WTC11 (cell line): ENCODE data around the gene EHD4. TPM values are rescaled to one million over a fixed set of nuclear protein-coding genes. Genes with fewer than 3 reads are reported as not detected.

Experiments
- ATAC-seq: fragments of 200-7000 bp; cut with Tn5 transposase; 2 replicates; pipeline ENCODE4 v1.10.0; 2021; ENCODE audit warnings: mild to moderate bottlenecking, moderate library complexity
- CTCF ChIA-PET: fragments of 300-600 bp; sonication (Branson Sonifier 250); formaldehyde crosslinking; loops from one replicate; lab custom pipeline; 2021; ENCODE audit warnings: antibody characterized with exemption; lab: Charles Lee
- POLR2A ChIA-PET: fragments of 350-600 bp; sonication (Branson Sonifier 250); formaldehyde crosslinking; loops from one replicate; lab custom pipeline; 2021; ENCODE audit warnings: antibody characterized with exemption; lab: Charles Lee
- DNase-seq: peaks from one replicate; pipeline ENCODE4 v3.0.0; 2021; ENCODE audit warnings: low spot score
- H3K27ac Mint-ChIP-seq: 2 replicates; pipeline ENCODE4 v1.8.0; 2021; ENCODE audit warnings: mixed read lengths
- H3K27me3 Mint-ChIP-seq: 2 replicates; pipeline ENCODE4 v1.8.0; 2021; ENCODE audit warnings: low read depth, mild to moderate bottlenecking, moderate library complexity, mixed read lengths
- H3K36me3 Mint-ChIP-seq: 2 replicates; pipeline ENCODE4 v1.8.0; 2021; ENCODE audit warnings: mixed read lengths
- H3K4me1 Mint-ChIP-seq: 2 replicates; pipeline ENCODE4 v1.8.0; 2022; ENCODE audit warnings: mixed read lengths
- H3K4me3 Mint-ChIP-seq: 2 replicates; pipeline ENCODE4 v1.8.0; 2021; ENCODE audit warnings: mild to moderate bottlenecking, moderate library complexity, mixed read lengths
- H3K9me3 Mint-ChIP-seq: 2 replicates; pipeline ENCODE4 v1.8.0; 2021; ENCODE audit warnings: mixed read lengths
- CDX4 ChIP-seq: fragments of 250-450 bp; sonication (Bioruptor Pico); IDR thresholded peaks from 2 replicates; pipeline ENCODE4 v1.9.0; 2021; ENCODE audit warnings: moderate library complexity, mild to moderate bottlenecking, inconsistent platforms, borderline replicate concordance
- CREB1 ChIP-seq: sonication (generic); formaldehyde crosslinking; IDR thresholded peaks from 2 replicates; pipeline ENCODE4 v1.8.0; 2023; ENCODE audit warnings: mild to moderate bottlenecking, missing genetic modification reagents
- CTCF ChIP-seq: fragments of 200-600 bp; IDR thresholded peaks from 2 replicates; pipeline ENCODE4 v1.8.0; 2022; ENCODE audit warnings: antibody characterized with exemption
- E2F4 ChIP-seq: sonication (generic); formaldehyde crosslinking; IDR thresholded peaks from 2 replicates; pipeline ENCODE4 v1.8.1; 2022; ENCODE audit warnings: low read depth, mild to moderate bottlenecking, moderate library complexity, missing genetic modification reagents, borderline replicate concordance
- ELF4 ChIP-seq: sonication (generic); formaldehyde crosslinking; IDR thresholded peaks from 2 replicates; pipeline ENCODE4 v1.8.1; 2022; ENCODE audit warnings: low read depth, mild to moderate bottlenecking, moderate library complexity, missing genetic modification reagents
- ERG ChIP-seq: fragments of 250-450 bp; sonication (Bioruptor Pico); IDR thresholded peaks from 2 replicates; pipeline ENCODE4 v1.8.0; 2021; ENCODE audit warnings: mild to moderate bottlenecking
- FOXJ3 ChIP-seq: sonication (generic); formaldehyde crosslinking; IDR thresholded peaks from 2 replicates; pipeline ENCODE4 v1.9.0; 2021; ENCODE audit warnings: missing genetic modification reagents, mild to moderate bottlenecking, borderline replicate concordance
- FOXP1 ChIP-seq: sonication (generic); formaldehyde crosslinking; IDR thresholded peaks from 2 replicates; pipeline ENCODE4 v1.8.0; 2022; ENCODE audit warnings: missing genetic modification reagents, mild to moderate bottlenecking, moderate library complexity, borderline replicate concordance
- HMGA2 ChIP-seq: fragments of 250-450 bp; sonication (Bioruptor Pico); IDR thresholded peaks from 2 replicates; pipeline ENCODE4 v1.4.0; 2021; ENCODE audit warnings: mild to moderate bottlenecking, moderate library complexity
- JUN ChIP-seq: sonication (generic); formaldehyde crosslinking; IDR thresholded peaks from 2 replicates; pipeline ENCODE4 v1.8.0; 2023; ENCODE audit warnings: mild to moderate bottlenecking, missing genetic modification reagents
- MLX ChIP-seq: sonication (generic); formaldehyde crosslinking; IDR thresholded peaks from 2 replicates; pipeline ENCODE4 v1.8.1; 2023; ENCODE audit warnings: mild to moderate bottlenecking, missing genetic modification reagents, moderate library complexity
- NFYB ChIP-seq: sonication (generic); formaldehyde crosslinking; conservative IDR thresholded peaks from 2 replicates; pipeline ENCODE4 v1.8.0; 2022; ENCODE audit warnings: low read depth, missing genetic modification reagents
- OVOL2 ChIP-seq: fragments of 250-450 bp; sonication (Bioruptor Pico); IDR thresholded peaks from 2 replicates; pipeline ENCODE4 v1.9.0; 2021; ENCODE audit warnings: mild to moderate bottlenecking, borderline replicate concordance
- SOX15 ChIP-seq: fragments of 250-450 bp; sonication (Bioruptor Pico); IDR thresholded peaks from 2 replicates; pipeline ENCODE4 v1.9.0; 2021; ENCODE audit warnings: mild to moderate bottlenecking
- TEAD1 ChIP-seq: sonication (generic); formaldehyde crosslinking; IDR thresholded peaks from 2 replicates; pipeline ENCODE4 v1.8.0; 2022; ENCODE audit warnings: mild to moderate bottlenecking, missing genetic modification reagents
- USF2 ChIP-seq: sonication (generic); formaldehyde crosslinking; IDR thresholded peaks from 2 replicates; pipeline ENCODE4 v1.8.1; 2023; ENCODE audit warnings: mild to moderate bottlenecking, missing genetic modification reagents, moderate library complexity
- ZNF512 ChIP-seq: sonication (generic); formaldehyde crosslinking; IDR thresholded peaks from 2 replicates; pipeline ENCODE4 v1.8.1; 2022; ENCODE audit warnings: missing genetic modification reagents, borderline replicate concordance
- ZNF671 ChIP-seq: fragments of 250-450 bp; sonication (Bioruptor Pico); IDR thresholded peaks from 2 replicates; pipeline ENCODE4 v1.8.0; 2021; ENCODE audit warnings: mild to moderate bottlenecking
- total RNA-seq: library from RNA; stranded (reverse); gene quantifications from 3 replicates; pipeline ENCODE4 v1.2.3, GENCODE V29; 2021

EHD4 gene
- total RNA-seq, 1 experiment from 2014 or later: 23.9 TPM

- H3K9me3 Mint-ChIP-seq: 0 out of 2 replicates have a peak, but pooled peaks cover 4% of the 10 kb centered on the region
- no peak for DNase-seq
- no peak for TF ChIP-seq CREB1 (CRISPR knock-in tag)
- TF ChIP-seq HMGA2 (CRISPR knock-in tag): 0 out of 2 replicates have a peak, but pooled peaks have one; percentile 22
- TF ChIP-seq JUN (CRISPR knock-in tag): no peak
- TF ChIP-seq CDX4 (CRISPR knock-in tag): no peak
- ATAC-seq: no peak
- no peaks in the 10 kb centered on the region for H3K27me3 Mint-ChIP-seq
- ChIA-PET POLR2A (no interaction called here), CTCF (interaction anchor here (1.6 to 2.0 kb wide), 3 partner anchors 9 to 122 kb away, joined by 4 to 11 read pairs (median 10); partner anchors contain the start of gene MAPKBP1)
- no peak overlapping the region for H3K4me3 Mint-ChIP-seq
- no peaks in the 10 kb centered on the region for H3K4me1 Mint-ChIP-seq
- H3K36me3 Mint-ChIP-seq: peaks cover 14% of the 10 kb centered on the region
- H3K27ac Mint-ChIP-seq: no peak overlapping the region
Measured at GRCh38 chr15:41895957-41896356, 76.4 kb downstream of the EHD4 start.

GRCh38 chr15:41895491-41895890 lies 76.9 kb downstream of the EHD4 start:
- no peaks in the 10 kb centered on the region for H3K4me1 Mint-ChIP-seq

GRCh38 chr15:41894791-41895463 lies 77.4 kb downstream of the EHD4 start:
- ChIA-PET POLR2A (interaction anchor here (0.6 kb wide), 1 partner anchor 28 kb away, joined by 3 read pairs; no protein-coding TSS in a partner anchor), CTCF (interaction anchor here (0.6 to 2.0 kb wide), 4 partner anchors 10 to 123 kb away, joined by 3 to 11 read pairs (median 7); partner anchors contain the start of gene MAPKBP1)
- Mint-ChIP-seq H3K36me3 (peaks cover 10% of the 10 kb centered on the region), H3K4me3 (no peak overlapping the region), H3K27ac (peak overlapping the region; percentile 22; the same call in 1 of the 2 replicates), H3K4me1 (no peaks in the 10 kb centered on the region), H3K9me3 (0 out of 2 replicates have a peak, but pooled peaks cover 4% of the 10 kb centered on the region), H3K27me3 (no peaks in the 10 kb centered on the region)
- DNase-seq (no peak), ATAC-seq (peak; percentile 65)
- TF ChIP-seq TEAD1: no peak
- no peak for TF ChIP-seq OVOL2 (CRISPR knock-in tag)
- no peak for TF ChIP-seq NFYB
- TF ChIP-seq ZNF512: no peak
- no peak for TF ChIP-seq SOX15 (CRISPR knock-in tag)
- no peak for TF ChIP-seq ERG
- no peak for TF ChIP-seq USF2 (CRISPR knock-in tag)
- no peak for TF ChIP-seq MLX (CRISPR knock-in tag)
- TF ChIP-seq CTCF: no peak
- TF ChIP-seq E2F4 (CRISPR knock-in tag): no peak
- TF ChIP-seq ELF4: no peak
- TF ChIP-seq FOXJ3 (CRISPR knock-in tag): no peak
- no peak for TF ChIP-seq FOXP1 (CRISPR knock-in tag)

More at GRCh38 chr15:41895491-41895890, 76.9 kb downstream of the EHD4 start:
- Mint-ChIP-seq H3K27me3 (no peaks in the 10 kb centered on the region), H3K27ac (peak overlapping the region; percentile 22; the same call in 1 of the 2 replicates), H3K36me3 (peaks cover 10% of the 10 kb centered on the region), H3K4me3 (no peak overlapping the region), H3K9me3 (0 out of 2 replicates have a peak, but pooled peaks cover 4% of the 10 kb centered on the region)
- POLR2A ChIA-PET: no interaction called here
- ATAC-seq (no peak), DNase-seq (no peak)
- TF ChIP-seq ZNF671: no peak
- CTCF ChIA-PET: interaction anchor here (1.6 to 2.0 kb wide), 3 partner anchors 9 to 121 kb away, joined by 4 to 11 read pairs (median 10); partner anchors contain the start of gene MAPKBP1
